Measurements from ENCODE around the gene MRPL53. TPM values are rescaled to one million over a fixed set of nuclear protein-coding genes. Genes with fewer than 3 reads are reported as not detected.

Gene MRPL53
- 5.2 and 6.7 TPM in 2 replicates for total RNA-seq (2012; rRNA removed)
- polyA plus RNA-seq (2012; rRNA removed): 39.0 and 51.9 TPM in 2 replicates
- polyA plus RNA-seq (2012; cell fraction: cytosol; rRNA removed): 41.9 and 42.8 TPM in 2 replicates
- 47.2 and 70.9 TPM in 2 replicates for polyA plus RNA-seq (2012; cell fraction: nucleus; rRNA removed; ENCODE audit: low replicate concordance)
- Bru-seq, nascent RNA: percentile 90 among the genes with signal in this experiment
- percentile 92 among the genes with signal in this experiment for BruChase-seq, experiment 1, labeled RNA remaining after a 6-hour chase
- BruChase-seq, experiment 2, labeled RNA remaining after a 2-hour chase: percentile 92 among the genes with signal in this experiment
- long read RNA-seq, transcript MRPL53-201 (3 exons, 1,162 nt): major isoform, 26 of 39 reads
- long read RNA-seq, partial matches to known transcripts: 12 of 39 reads
- long read RNA-seq, other reads (novel, unspliced or antisense): 0 of 39 reads

DNA sequence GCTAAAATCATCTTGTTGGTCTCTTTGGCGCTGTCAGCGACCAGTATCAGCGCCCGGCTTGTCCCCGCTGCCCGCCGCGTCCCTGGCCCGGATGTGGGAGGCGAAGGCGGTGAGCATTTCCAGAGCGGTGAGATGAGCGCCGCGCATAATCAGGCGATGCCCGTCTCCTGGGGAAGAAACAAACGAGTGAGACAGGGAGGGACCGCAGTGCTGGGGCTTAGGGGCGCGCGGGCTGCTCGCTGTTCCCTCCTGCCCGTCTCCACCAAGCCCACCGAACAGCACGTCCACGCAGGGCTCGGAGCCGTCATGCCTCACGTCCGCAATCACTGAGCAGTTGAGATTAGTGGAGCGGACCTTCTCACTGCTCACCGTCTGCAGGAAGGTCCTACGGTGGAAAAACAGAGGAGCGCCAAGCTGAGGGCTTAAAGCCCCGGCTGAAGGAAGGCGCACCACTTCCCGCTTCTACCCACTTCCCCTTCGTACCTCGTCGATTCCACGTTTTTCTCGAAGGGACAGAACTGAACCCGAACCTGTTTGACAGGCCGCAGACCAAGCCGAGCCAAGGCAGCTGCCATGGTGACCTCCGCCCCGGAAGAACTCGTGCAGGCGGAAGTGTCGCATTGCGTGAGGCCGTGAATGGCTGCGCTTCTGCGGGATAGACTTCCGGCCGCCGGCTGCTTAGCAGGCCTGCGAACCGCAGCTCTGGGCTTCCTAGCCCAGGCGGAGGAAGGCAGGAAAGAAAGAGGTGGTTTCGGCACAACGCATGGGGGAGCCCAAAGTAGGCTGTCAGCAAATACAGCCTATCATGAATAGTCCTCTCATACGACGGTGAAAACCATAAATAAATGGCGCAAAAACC is at the start of gene MRPL53:
Gene MRPL53 (minus strand): TSS at position 595 of the 859 bp plus-strand sequence. CDS start 20 bp downstream, at position 575.
- Histone ChIP-seq H3K18ac (ENCODE audit: low read depth, low read length) (peak within 1 kb of the TSS; percentile 62), H2AK5ac (ENCODE audit: low read depth, low read length) (peak within 1 kb of the TSS; percentile 90), H3K4me1 (ENCODE audit: control insufficient read depth, insufficient read depth, low read length) (peaks cover 4% of the 10 kb centered on the region; the same call in 1 of the 2 replicates), H3K56ac (ENCODE audit: extremely low read depth, insufficient read depth, low read length) (peak within 1 kb of the TSS; percentile 84), H2BK120ac (ENCODE audit: low read depth, low read length) (peak within 1 kb of the TSS; percentile 48; the same call in 1 of the 2 replicates), H3K9ac (ENCODE audit: low read depth, low read length) (peak within 1 kb of the TSS; percentile 93), H3K4me3 (ENCODE audit: insufficient read depth, low read depth, low read length) (peak within 1 kb of the TSS; percentile 77), H3K27ac (ENCODE audit: insufficient read depth, low read length) (peak within 1 kb of the TSS; percentile 91), H3K27me3 (ENCODE audit: control insufficient read depth, insufficient read depth, low read length) (no peaks in the 10 kb centered on the region), H3K4me2 (ENCODE audit: low read depth, low read length) (peak within 1 kb of the TSS; percentile 89), H4K91ac (ENCODE audit: insufficient read depth, low read depth, low read length) (peak within 1 kb of the TSS; percentile 89), H2BK20ac (ENCODE audit: low read depth, low read length) (no peak within 1 kb of the TSS), H2AK9ac (replicated peaks; ENCODE audit: low read depth, low read length, poor library complexity) (peak within 1 kb of the TSS; percentile 87), H3K9me3 (ENCODE audit: control insufficient read depth, insufficient read depth, low read length) (no peaks in the 10 kb centered on the region), H3K4ac (ENCODE audit: low read depth, low read length) (peak within 1 kb of the TSS; percentile 95), H3K36me3 (ENCODE audit: control insufficient read depth, insufficient read depth, low read length) (peaks cover 20% of the 10 kb centered on the region), H3K9me1 (ENCODE audit: insufficient read depth, low read length) (no peaks in the 10 kb centered on the region), H3K79me1 (ENCODE audit: low read depth in 1 of 2, low read length in 2 of 2) (peaks cover 3 to 33% of the 10 kb centered on the region in 2 experiments; a peak in 3 of 4 replicates), H3K23ac (ENCODE audit: low read depth, low read length) (peak within 1 kb of the TSS; percentile 97), H4K20me1 (ENCODE audit: insufficient read depth, low read length) (no peaks in the 10 kb centered on the region), H2BK15ac (ENCODE audit: low read depth, low read length) (no peak within 1 kb of the TSS), H2AFZ (replicated peaks; ENCODE audit: low read length, poor library complexity) (peak within 1 kb of the TSS; percentile 92), H3K14ac (replicated peaks; ENCODE audit: low read depth, low read length) (peak within 1 kb of the TSS; percentile 96), H4K8ac (ENCODE audit: low read depth in 2 of 2, low read length in 2 of 2) (peak within 1 kb of the TSS; percentile 97 to 99), H4K5ac (ENCODE audit: low read depth, low read length) (peak within 1 kb of the TSS; percentile 96), H2BK5ac (ENCODE audit: low read depth, low read length, poor library complexity, severe bottlenecking) (peak within 1 kb of the TSS; percentile 89)
- BruUV-seq (replicated peaks): TSS peak; percentile 86
- ChIA-PET CTCF (no interaction called here), POLR2A (ENCODE audit: unreplicated experiment) (interaction anchor here (1.1 kb wide), 1 partner anchor 9 kb away, joined by 5 read pairs; no protein-coding TSS in a partner anchor)
- 3% methylated on average over 34 of the region's 66 CpGs; no CpG with 5 or more reads in 1 of the 2 experiments for WGBS, 2 experiments (ENCODE audit: extremely low coverage in 2 of 2, insufficient read length in 1 of 2)
- dilution Hi-C loops (cut with HindIII; ENCODE audit: low sequenced_read_pairs, unreplicated experiment): no loop called here
- in situ Hi-C loops (cut with MboI; ENCODE audit: low sequenced_read_pairs): no loop called here
- DNase-seq (peak; percentile 92), ATAC-seq (ENCODE audit: low read depth) (peak; percentile 91)
- intact Hi-C loops (cut with micrococcal nuclease): no loop called here
- no peak for TF ChIP-seq SMC3 (IDR thresholded peaks at IDR 0.05; ENCODE audit: low read depth, low read length)
- no peak for TF ChIP-seq CHD1 (IDR thresholded peaks at IDR 0.05; ENCODE audit: low read depth, low read length)
- TF ChIP-seq CEBPB (IDR thresholded peaks at IDR 0.05; ENCODE audit: low read depth, low read length): peak; percentile 21; the same call in 1 of the 2 replicates
- TF ChIP-seq, protein P1, sequence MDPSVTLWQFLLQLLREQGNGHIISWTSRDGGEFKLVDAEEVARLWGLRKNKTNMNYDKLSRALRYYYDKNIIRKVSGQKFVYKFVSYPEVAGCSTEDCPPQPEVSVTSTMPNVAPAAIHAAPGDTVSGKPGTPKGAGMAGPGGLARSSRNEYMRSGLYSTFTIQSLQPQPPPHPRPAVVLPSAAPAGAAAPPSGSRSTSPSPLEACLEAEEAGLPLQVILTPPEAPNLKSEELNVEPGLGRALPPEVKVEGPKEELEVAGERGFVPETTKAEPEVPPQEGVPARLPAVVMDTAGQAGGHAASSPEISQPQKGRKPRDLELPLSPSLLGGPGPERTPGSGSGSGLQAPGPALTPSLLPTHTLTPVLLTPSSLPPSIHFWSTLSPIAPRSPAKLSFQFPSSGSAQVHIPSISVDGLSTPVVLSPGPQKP (IDR thresholded peaks at IDR 0.05; ENCODE audit: borderline replicate concordance, low read depth, low read length): no peak
